Measurements from ENCODE around the gene PHLDB1. TPM values are rescaled to one million over a fixed set of nuclear protein-coding genes. Genes with fewer than 3 reads are reported as not detected.

PHLDB1 gene
- total and polyA plus RNA-seq, 7 experiments from 2014 or later = 0.39 to 4.9 (median 2.0) TPM

- CTCF ChIA-PET = interaction anchor here (0.7 kb wide), 1 partner anchor 12 kb away, joined by 3 read pairs; the partner anchor contains the start of gene PHLDB1
- H3K27me3 Mint-ChIP-seq = peaks cover 7 to 29% (median 12%) of the 10 kb centered on the region in 5 donors
- no peaks in the 10 kb centered on the region for H3K9me3 ChIP-seq (ENCODE audit: control insufficient read depth in 2 of 3, low read length in 3 of 3)
- H3K36me3 Mint-ChIP-seq = peaks cover 0 to 13% (median 0%) of the 10 kb centered on the region in 5 donors
- H3K27ac ChIP-seq (ENCODE audit: low read depth, low read length) = no peak overlapping the region
- H3K27me3 ChIP-seq (ENCODE audit: control insufficient read depth in 2 of 2, insufficient read depth in 2 of 2, low read length in 2 of 2) = no peaks in the 10 kb centered on the region
- POLR2A ChIA-PET = no interaction called here
- no peaks in the 10 kb centered on the region for H3K36me3 ChIP-seq (ENCODE audit: control insufficient read depth in 2 of 3, insufficient read depth in 3 of 3, low read length in 3 of 3)
- no peaks in the 10 kb centered on the region for H3K9me3 Mint-ChIP-seq
- no peak overlapping the region for H3K27ac Mint-ChIP-seq
- no peak overlapping the region for H3K4me3 Mint-ChIP-seq
- no peak overlapping the region for H3K4me3 ChIP-seq (ENCODE audit: low read length)
- H3K4me1 Mint-ChIP-seq = peaks cover 7 to 20% (median 13%) of the 10 kb centered on the region in 7 donors
- DNase-seq = no peak
- intact Hi-C loops (cut with micrococcal nuclease) = no loop called here
- H3K4me1 ChIP-seq (ENCODE audit: control insufficient read depth in 2 of 2, insufficient read depth in 2 of 2, low read length in 2 of 2) = peaks cover 0 to 4% of the 10 kb centered on the region in 2 donors
- no peak for ATAC-seq
Observed at GRCh38 chr11:118618991-118619375, 11.6 kb downstream of the PHLDB1 start.

GRCh38 chr11:118619444-118620197 lies 12.2 kb downstream of the PHLDB1 start:
- peaks cover 7 to 20% (median 13%) of the 10 kb centered on the region in 7 donors for H3K4me1 Mint-ChIP-seq
- Histone ChIP-seq H3K36me3 (ENCODE audit: control insufficient read depth in 2 of 3, insufficient read depth in 3 of 3, low read length in 3 of 3) (no peaks in the 10 kb centered on the region), H3K27ac (ENCODE audit: low read depth, low read length) (no peak overlapping the region), H3K4me1 (ENCODE audit: control insufficient read depth in 2 of 2, insufficient read depth in 2 of 2, low read length in 2 of 2) (peaks cover 0 to 4% of the 10 kb centered on the region in 2 donors), H3K27me3 (ENCODE audit: control insufficient read depth in 2 of 2, insufficient read depth in 2 of 2, low read length in 2 of 2) (no peaks in the 10 kb centered on the region), H3K9me3 (ENCODE audit: control insufficient read depth in 2 of 3, low read length in 3 of 3) (no peaks in the 10 kb centered on the region), H3K4me3 (ENCODE audit: low read length) (no peak overlapping the region)
- CTCF ChIA-PET = no interaction called here
- ATAC-seq (peak; percentile 52), DNase-seq (no peak)
- peaks cover 7 to 25% (median 12%) of the 10 kb centered on the region in 5 donors for H3K27me3 Mint-ChIP-seq
- peak overlapping the region in 1 of 9 donors; percentile 1 for H3K27ac Mint-ChIP-seq
- H3K9me3 Mint-ChIP-seq = no peaks in the 10 kb centered on the region
- POLR2A ChIA-PET = no interaction called here
- peaks cover 0 to 13% (median 0%) of the 10 kb centered on the region in 5 donors for H3K36me3 Mint-ChIP-seq
- intact Hi-C loops (cut with micrococcal nuclease) = no loop called here
- peak overlapping the region in 6 of 10 donors; percentile 3 to 55 (median 26) for H3K4me3 Mint-ChIP-seq

GRCh38 chr11:118620529-118621070 lies 13.2 kb downstream of the PHLDB1 start:
- no peak for DNase-seq
- Histone ChIP-seq H3K27me3 (ENCODE audit: control insufficient read depth in 2 of 2, insufficient read depth in 2 of 2, low read length in 2 of 2) (no peaks in the 10 kb centered on the region), H3K4me1 (ENCODE audit: control insufficient read depth in 2 of 2, insufficient read depth in 2 of 2, low read length in 2 of 2) (peaks cover 0 to 4% of the 10 kb centered on the region in 2 donors), H3K9me3 (ENCODE audit: control insufficient read depth in 2 of 3, low read length in 3 of 3) (no peaks in the 10 kb centered on the region), H3K36me3 (ENCODE audit: control insufficient read depth in 2 of 3, insufficient read depth in 3 of 3, low read length in 3 of 3) (no peaks in the 10 kb centered on the region), H3K4me3 (ENCODE audit: low read length) (no peak overlapping the region), H3K27ac (ENCODE audit: low read depth, low read length) (no peak overlapping the region)
- peaks cover 7 to 25% (median 12%) of the 10 kb centered on the region in 5 donors for H3K27me3 Mint-ChIP-seq
- H3K4me1 Mint-ChIP-seq = peaks cover 7 to 20% (median 13%) of the 10 kb centered on the region in 7 donors
- H3K27ac Mint-ChIP-seq = peak overlapping the region in 3 of 9 donors; percentile 21 to 90 (median 79)
- ATAC-seq = no peak
- peaks cover 0 to 13% (median 0%) of the 10 kb centered on the region in 5 donors for H3K36me3 Mint-ChIP-seq
- no peaks in the 10 kb centered on the region for H3K9me3 Mint-ChIP-seq
- intact Hi-C loops (cut with micrococcal nuclease) = no loop called here
- CTCF ChIA-PET = no interaction called here
- POLR2A ChIA-PET = no interaction called here
- H3K4me3 Mint-ChIP-seq = peak overlapping the region in 9 of 10 donors; percentile 45 to 81 (median 74)

GRCh38 chr11:118621071-118621783 lies 13.8 kb downstream of the PHLDB1 start:
- H3K27ac ChIP-seq (ENCODE audit: low read depth, low read length) = no peak overlapping the region
- H3K4me3 ChIP-seq (ENCODE audit: low read length) = no peak overlapping the region
- DNase-seq (peak in 4 of 9 donors; percentile 15 to 39 (median 18)), ATAC-seq (peak; percentile 37)
- H3K27me3 ChIP-seq (ENCODE audit: control insufficient read depth in 2 of 2, insufficient read depth in 2 of 2, low read length in 2 of 2) = no peaks in the 10 kb centered on the region
- H3K27me3 Mint-ChIP-seq = peaks cover 7 to 25% (median 12%) of the 10 kb centered on the region in 5 donors
- no peaks in the 10 kb centered on the region for H3K9me3 Mint-ChIP-seq
- H3K36me3 ChIP-seq (ENCODE audit: control insufficient read depth in 2 of 3, insufficient read depth in 3 of 3, low read length in 3 of 3) = no peaks in the 10 kb centered on the region
- peaks cover 7 to 20% (median 13%) of the 10 kb centered on the region in 7 donors for H3K4me1 Mint-ChIP-seq
- POLR2A ChIA-PET = interaction anchor here (2.1 kb wide), 1 partner anchor 12 kb away, joined by 6 read pairs; no protein-coding TSS in a partner anchor
- peaks cover 0 to 12% (median 0%) of the 10 kb centered on the region in 5 donors for H3K36me3 Mint-ChIP-seq
- peak overlapping the region in 3 of 9 donors; percentile 21 to 90 (median 79) for H3K27ac Mint-ChIP-seq
- H3K4me3 Mint-ChIP-seq = peak overlapping the region; percentile 45 to 81 (median 73)
- H3K9me3 ChIP-seq (ENCODE audit: control insufficient read depth in 2 of 3, low read length in 3 of 3) = no peaks in the 10 kb centered on the region
- intact Hi-C loops (cut with micrococcal nuclease) = no loop called here
- H3K4me1 ChIP-seq (ENCODE audit: control insufficient read depth in 2 of 2, insufficient read depth in 2 of 2, low read length in 2 of 2) = peaks cover 0 to 4% of the 10 kb centered on the region in 2 donors
- CTCF ChIA-PET = no interaction called here

GRCh38 chr11:118621784-118622375 lies 14.5 kb downstream of the PHLDB1 start:
- POLR2A ChIA-PET = interaction anchor here (2.1 kb wide), 1 partner anchor 13 kb away, joined by 6 read pairs; no protein-coding TSS in a partner anchor
- no peak overlapping the region for H3K27ac Mint-ChIP-seq

More at GRCh38 chr11:118621784-118622375, 14.5 kb downstream of the PHLDB1 start:
- ATAC-seq (no peak), DNase-seq (no peak)
- Mint-ChIP-seq H3K9me3 (no peaks in the 10 kb centered on the region), H3K4me3 (peak overlapping the region in 9 of 10 donors; percentile 32 to 77 (median 56)), H3K27me3 (peaks cover 7 to 25% (median 12%) of the 10 kb centered on the region in 5 donors), H3K36me3 (peaks cover 0 to 10% (median 0%) of the 10 kb centered on the region in 5 donors), H3K4me1 (peaks cover 7 to 20% (median 13%) of the 10 kb centered on the region in 7 donors)
- CTCF ChIA-PET = interaction anchor here (0.6 kb wide), 1 partner anchor 134 kb away, joined by 3 read pairs; no protein-coding TSS in a partner anchor
- Histone ChIP-seq H3K27me3 (ENCODE audit: control insufficient read depth in 2 of 2, insufficient read depth in 2 of 2, low read length in 2 of 2) (no peaks in the 10 kb centered on the region), H3K4me1 (ENCODE audit: control insufficient read depth in 2 of 2, insufficient read depth in 2 of 2, low read length in 2 of 2) (peaks cover 0 to 4% of the 10 kb centered on the region in 2 donors), H3K27ac (ENCODE audit: low read depth, low read length) (no peak overlapping the region), H3K4me3 (ENCODE audit: low read length) (no peak overlapping the region), H3K36me3 (ENCODE audit: control insufficient read depth in 2 of 3, insufficient read depth in 3 of 3, low read length in 3 of 3) (no peaks in the 10 kb centered on the region), H3K9me3 (ENCODE audit: control insufficient read depth in 2 of 3, low read length in 3 of 3) (no peaks in the 10 kb centered on the region)
- intact Hi-C loops (cut with micrococcal nuclease) = no loop called here

All from naive thymus-derived CD4-positive, alpha-beta T cell (primary cell).